ENCODE results near the gene ASB10.

The ASB10 gene

GRCh38 chr7:151210087-151210854 lies 23.2 kb upstream of the ASB10 start, which contains the start of gene H2BK1:
Gene H2BK1, minus strand, starts transcription at chr7:151210488. Its CDS starts 170 bp downstream, at chr7:151210318.
- no peak for DNase-seq (ENCODE audit: low spot score)

GRCh38 chr7:151209588-151209987 lies 22.5 kb upstream of the ASB10 start:
- no peak for DNase-seq (ENCODE audit: low spot score)

GRCh38 chr7:151208253-151208862 lies 21.3 kb upstream of the ASB10 start:
- no peak for DNase-seq (ENCODE audit: low spot score)

GRCh38 chr7:151207804-151208203 lies 20.8 kb upstream of the ASB10 start:
- no peak for DNase-seq (ENCODE audit: low spot score)

- DNase-seq (ENCODE audit: low spot score) = no peak
Observed at GRCh38 chr7:151207315-151207714, 20.3 kb upstream of the ASB10 start.

GRCh38 chr7:151206914-151207313 lies 19.9 kb upstream of the ASB10 start:
- DNase-seq (ENCODE audit: low spot score) = no peak

- DNase-seq (ENCODE audit: low spot score) = no peak
Observed at GRCh38 chr7:151205730-151206129, 18.7 kb upstream of the ASB10 start.

GRCh38 chr7:151204383-151205032 lies 17.5 kb upstream of the ASB10 start:
- no peak for DNase-seq (ENCODE audit: low spot score)

GRCh38 chr7:151202836-151203235 lies 15.8 kb upstream of the ASB10 start:
- DNase-seq (ENCODE audit: low spot score) = no peak

- DNase-seq (ENCODE audit: low spot score) = no peak
Observed at GRCh38 chr7:151201751-151202150, 14.7 kb upstream of the ASB10 start.

- DNase-seq (ENCODE audit: low spot score) = no peak
Observed at GRCh38 chr7:151201344-151201743, 14.3 kb upstream of the ASB10 start.

GRCh38 chr7:151198945-151199848 lies 12.1 kb upstream of the ASB10 start:
- DNase-seq (ENCODE audit: low spot score) = peak; percentile 64

GRCh38 chr7:151197932-151198331 lies 10.9 kb upstream of the ASB10 start:
- no peak for DNase-seq (ENCODE audit: low spot score)

- peak; percentile 61 for DNase-seq (ENCODE audit: low spot score)
Observed at GRCh38 chr7:151195616-151196450, 8.8 kb upstream of the ASB10 start.

- DNase-seq (ENCODE audit: low spot score) = no peak
Observed at GRCh38 chr7:151194188-151194587, 7.1 kb upstream of the ASB10 start.

- DNase-seq (ENCODE audit: low spot score) = no peak
Observed at GRCh38 chr7:151193203-151193978, 6.3 kb upstream of the ASB10 start.

- no peak for DNase-seq (ENCODE audit: low spot score)
Observed at GRCh38 chr7:151192002-151192539, 5.0 kb upstream of the ASB10 start.

- no peak for DNase-seq (ENCODE audit: low spot score)
Observed at GRCh38 chr7:151191544-151191943, 4.5 kb upstream of the ASB10 start.

GRCh38 chr7:151189038-151189437 lies 2.0 kb upstream of the ASB10 start:
- DNase-seq (ENCODE audit: low spot score) = no peak

GRCh38 chr7:151188252-151188542 lies 1.1 kb upstream of the ASB10 start:
- DNase-seq (ENCODE audit: low spot score) = no peak
